LNCaP clone FGC (cell line): ENCODE measurements around the gene TOPBP1.

Experiments used
- DNase-seq: peaks from one replicate; pipeline ENCODE4 v3.0.0-alpha.2; 2011; ENCODE audit warnings: low read depth
- H3K4me3 ChIP-seq: 2 replicates; pipeline ENCODE4 v1.5.1; 2011; ENCODE audit warnings: mild to moderate bottlenecking, low read depth, low read length, control low read depth
- CTCF ChIP-seq: IDR thresholded peaks from 2 replicates; pipeline ENCODE4 v1.5.1; 2012; ENCODE audit warnings: mild to moderate bottlenecking; ENCODE audit not compliant: control insufficient read depth, insufficient read depth; ENCODE audit errors: extremely low read depth

TOPBP1 gene

DNA sequence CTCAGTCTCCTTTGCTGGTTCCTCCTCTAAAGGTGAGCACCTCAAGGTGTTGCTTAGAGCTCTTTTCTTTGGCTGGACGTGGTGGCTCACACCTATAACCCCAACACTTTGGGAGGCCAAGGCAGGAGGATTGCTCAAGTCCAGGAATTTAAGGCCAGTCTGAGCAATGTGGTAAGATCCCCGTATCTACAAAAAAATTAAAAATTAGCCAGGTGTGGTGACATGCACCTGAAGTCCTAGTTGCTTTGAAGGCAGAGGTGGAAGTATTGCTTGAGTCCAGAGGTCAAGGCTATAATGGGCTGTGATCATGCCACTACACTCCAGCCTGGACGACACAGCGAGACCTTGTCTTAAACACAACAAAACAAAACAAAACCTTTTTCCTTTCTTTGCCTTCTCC lies 28.3 kb downstream of the TOPBP1 start:
- DNase-seq, result no peak
- no peak for TF ChIP-seq CTCF
- H3K4me3 ChIP-seq, result no peak overlapping the region

DNA sequence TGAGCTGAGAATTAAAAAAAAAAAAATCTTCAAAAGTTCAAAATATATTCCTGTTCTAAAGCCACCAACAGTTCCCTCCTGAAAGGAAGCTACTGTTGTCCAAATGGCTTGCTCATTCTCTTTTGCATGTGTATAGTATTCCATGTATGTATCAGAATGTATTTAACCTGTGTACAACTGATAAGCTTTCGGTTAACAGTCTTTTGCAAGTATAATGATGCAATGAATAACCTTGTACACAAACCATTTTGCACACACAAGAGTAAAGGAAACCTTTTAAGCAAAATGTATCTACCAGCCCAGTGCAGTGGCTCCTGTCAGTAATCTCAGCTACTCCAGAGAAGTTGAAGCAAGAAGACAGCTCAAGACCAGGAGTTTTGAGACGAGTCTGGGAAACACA lies 32.6 kb downstream of the TOPBP1 start:
- no peak overlapping the region for H3K4me3 ChIP-seq
- no peak for DNase-seq
- TF ChIP-seq CTCF, result no peak

- no peak for DNase-seq
- no peak overlapping the region for H3K4me3 ChIP-seq
- no peak for TF ChIP-seq CTCF
Observed at GRCh38 chr3:133627789-133628188, 34.0 kb downstream of the TOPBP1 start.

- no peak overlapping the region for H3K4me3 ChIP-seq
- DNase-seq, result no peak
- no peak for TF ChIP-seq CTCF
Observed at GRCh38 chr3:133620066-133620784, 41.5 kb downstream of the TOPBP1 start.

GRCh38 chr3:133611534-133611933 lies 50.2 kb downstream of the TOPBP1 start:
- no peak for DNase-seq

GRCh38 chr3:133610031-133610430 lies 51.7 kb downstream of the TOPBP1 start:
- no peak overlapping the region for H3K4me3 ChIP-seq
- DNase-seq, result no peak
- TF ChIP-seq CTCF, result no peak

More at GRCh38 chr3:133611534-133611933, 50.2 kb downstream of the TOPBP1 start:
- no peak for TF ChIP-seq CTCF
- H3K4me3 ChIP-seq, result no peak overlapping the region

GRCh38 chr3:133608388-133608787 lies 53.4 kb downstream of the TOPBP1 start:
- H3K4me3 ChIP-seq, result no peak overlapping the region
- DNase-seq, result no peak
- no peak for TF ChIP-seq CTCF
